ENCODE results near the gene TIMM13. TPM values are rescaled to one million over a fixed set of nuclear protein-coding genes. Genes with fewer than 3 reads are reported as not detected.
A peak's percentile ranks its signal among the peaks of the same experiment; 100 is the strongest.

The TIMM13 gene
- total and polyA plus RNA-seq, 9 of the 15 experiments (the other 6 are each of a cell fraction or from before 2014, with no cell fraction given) = 17.6 to 215 (median 71.8) TPM

DNA sequence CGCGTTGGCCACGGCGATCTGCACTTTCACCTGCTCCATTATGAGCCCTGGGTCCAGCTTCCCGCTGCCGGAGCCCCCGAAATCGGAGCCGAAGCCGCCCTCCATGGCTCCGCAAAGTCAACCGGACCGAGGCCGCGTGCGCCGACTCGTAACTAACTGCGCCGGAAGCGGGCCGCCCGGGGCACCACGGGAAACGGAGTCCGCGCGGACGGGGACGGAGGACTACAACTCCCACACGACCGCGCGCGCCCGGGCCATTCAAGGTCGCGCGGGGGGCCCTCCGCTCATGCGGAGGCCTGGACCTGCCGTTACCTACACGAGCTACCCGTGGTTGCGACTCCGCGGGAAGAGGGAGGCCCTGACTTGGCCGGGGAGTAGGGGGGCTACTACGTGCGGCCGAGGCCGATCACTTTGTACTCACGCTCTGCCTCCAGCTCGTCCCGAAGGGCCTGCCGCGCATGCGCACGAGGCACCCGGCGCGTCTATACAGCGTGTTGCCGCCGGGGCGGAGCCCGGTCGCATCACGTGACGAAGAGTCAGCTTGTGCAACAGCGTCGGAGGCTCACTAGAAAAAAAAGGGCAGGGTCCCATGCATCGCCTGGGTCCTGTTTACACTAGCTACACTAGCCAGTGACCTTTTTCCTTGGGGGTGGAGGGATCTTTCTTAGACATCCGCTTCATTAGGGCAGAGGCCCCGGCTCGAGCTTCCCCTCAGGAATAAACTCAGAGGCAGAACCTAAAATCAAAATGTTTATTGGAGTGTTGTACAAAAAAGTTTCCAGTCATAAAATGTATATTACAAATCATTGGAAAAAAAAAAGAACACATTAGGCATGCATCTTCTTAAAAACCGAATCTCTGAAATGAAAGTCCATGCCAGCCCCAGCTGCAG is at the start of gene TIMM13 (continued):
- TF ChIP-seq, protein P1, sequence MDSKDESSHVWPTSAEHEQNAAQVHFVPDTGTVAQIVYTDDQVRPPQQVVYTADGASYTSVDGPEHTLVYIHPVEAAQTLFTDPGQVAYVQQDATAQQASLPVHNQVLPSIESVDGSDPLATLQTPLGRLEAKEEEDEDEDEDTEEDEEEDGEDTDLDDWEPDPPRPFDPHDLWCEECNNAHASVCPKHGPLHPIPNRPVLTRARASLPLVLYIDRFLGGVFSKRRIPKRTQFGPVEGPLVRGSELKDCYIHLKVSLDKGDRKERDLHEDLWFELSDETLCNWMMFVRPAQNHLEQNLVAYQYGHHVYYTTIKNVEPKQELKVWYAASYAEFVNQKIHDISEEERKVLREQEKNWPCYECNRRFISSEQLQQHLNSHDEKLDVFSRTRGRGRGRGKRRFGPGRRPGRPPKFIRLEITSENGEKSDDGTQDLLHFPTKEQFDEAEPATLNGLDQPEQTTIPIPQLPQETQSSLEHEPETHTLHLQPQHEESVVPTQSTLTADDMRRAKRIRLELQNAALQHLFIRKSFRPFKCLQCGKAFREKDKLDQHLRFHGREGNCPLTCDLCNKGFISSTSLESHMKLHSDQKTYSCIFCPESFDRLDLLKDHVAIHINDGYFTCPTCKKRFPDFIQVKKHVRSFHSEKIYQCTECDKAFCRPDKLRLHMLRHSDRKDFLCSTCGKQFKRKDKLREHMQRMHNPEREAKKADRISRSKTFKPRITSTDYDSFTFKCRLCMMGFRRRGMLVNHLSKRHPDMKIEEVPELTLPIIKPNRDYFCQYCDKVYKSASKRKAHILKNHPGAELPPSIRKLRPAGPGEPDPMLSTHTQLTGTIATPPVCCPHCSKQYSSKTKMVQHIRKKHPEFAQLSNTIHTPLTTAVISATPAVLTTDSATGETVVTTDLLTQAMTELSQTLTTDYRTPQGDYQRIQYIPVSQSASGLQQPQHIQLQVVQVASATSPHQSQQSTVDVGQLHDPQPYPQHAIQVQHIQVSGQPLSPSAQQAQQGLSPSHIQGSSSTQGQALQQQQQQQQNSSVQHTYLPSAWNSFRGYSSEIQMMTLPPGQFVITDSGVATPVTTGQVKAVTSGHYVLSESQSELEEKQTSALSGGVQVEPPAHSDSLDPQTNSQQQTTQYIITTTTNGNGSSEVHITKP (IDR thresholded peaks at IDR 0.05; ENCODE audit: partially characterized antibody) = peak; percentile 87
- TF ChIP-seq ZNF140 (CRISPR knock-in tag; IDR thresholded peaks at IDR 0.05) (no peak), FOXJ2 (tag; IDR thresholded peaks at IDR 0.05) (peak; percentile 91), HNRNPLL (IDR thresholded peaks at IDR 0.05; ENCODE audit: low read depth, low read length, poor library complexity, severe bottlenecking) (peak; percentile 77), HDAC8 (tag; IDR thresholded peaks at IDR 0.05) (peak; percentile 76; the same call in 1 of the 2 replicates), ZNF583 (CRISPR knock-in tag; IDR thresholded peaks at IDR 0.05) (peak; percentile 64; the same call in 1 of the 2 replicates), ESRRA (IDR thresholded peaks at IDR 0.05; ENCODE audit: borderline replicate concordance, low read depth) (peak; percentile 99), CXXC5 (CRISPR knock-in tag; IDR thresholded peaks at IDR 0.05) (peak; percentile 75), ZNF766 (CRISPR knock-in tag; conservative IDR thresholded peaks at IDR 0.05) (peak; percentile 77; the same call in 1 of the 2 replicates), TAF1 (IDR thresholded peaks at IDR 0.05; ENCODE audit: control insufficient read depth, extremely low read depth, insufficient read depth, low read length, severe bottlenecking) (peak; percentile 60), ETV5 (CRISPR knock-in tag; IDR thresholded peaks at IDR 0.05; ENCODE audit: low read depth) (peak; percentile 69; the same call in 1 of the 2 replicates), ZBTB1 (CRISPR knock-in tag; IDR thresholded peaks at IDR 0.05; ENCODE audit: borderline replicate concordance, low read depth) (0 out of 2 replicates have a peak, but pooled peaks have one; percentile 39), HCFC1 (IDR thresholded peaks at IDR 0.05; ENCODE audit: low read depth, low read length) (peak; percentile 92), NR1H2 (CRISPR knock-in tag; IDR thresholded peaks at IDR 0.05) (peak; percentile 95; the same call in 1 of the 2 replicates)
- TF ChIP-seq, protein P2, sequence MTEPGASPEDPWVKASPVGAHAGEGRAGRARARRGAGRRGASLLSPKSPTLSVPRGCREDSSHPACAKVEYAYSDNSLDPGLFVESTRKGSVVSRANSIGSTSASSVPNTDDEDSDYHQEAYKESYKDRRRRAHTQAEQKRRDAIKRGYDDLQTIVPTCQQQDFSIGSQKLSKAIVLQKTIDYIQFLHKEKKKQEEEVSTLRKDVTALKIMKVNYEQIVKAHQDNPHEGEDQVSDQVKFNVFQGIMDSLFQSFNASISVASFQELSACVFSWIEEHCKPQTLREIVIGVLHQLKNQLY (CRISPR knock-in tag; conservative IDR thresholded peaks at IDR 0.05) = 0 out of 4 replicates have a peak, but pooled peaks of 1 of the 2 experiments have one; percentile 32
- TF ChIP-seq, protein P3, sequence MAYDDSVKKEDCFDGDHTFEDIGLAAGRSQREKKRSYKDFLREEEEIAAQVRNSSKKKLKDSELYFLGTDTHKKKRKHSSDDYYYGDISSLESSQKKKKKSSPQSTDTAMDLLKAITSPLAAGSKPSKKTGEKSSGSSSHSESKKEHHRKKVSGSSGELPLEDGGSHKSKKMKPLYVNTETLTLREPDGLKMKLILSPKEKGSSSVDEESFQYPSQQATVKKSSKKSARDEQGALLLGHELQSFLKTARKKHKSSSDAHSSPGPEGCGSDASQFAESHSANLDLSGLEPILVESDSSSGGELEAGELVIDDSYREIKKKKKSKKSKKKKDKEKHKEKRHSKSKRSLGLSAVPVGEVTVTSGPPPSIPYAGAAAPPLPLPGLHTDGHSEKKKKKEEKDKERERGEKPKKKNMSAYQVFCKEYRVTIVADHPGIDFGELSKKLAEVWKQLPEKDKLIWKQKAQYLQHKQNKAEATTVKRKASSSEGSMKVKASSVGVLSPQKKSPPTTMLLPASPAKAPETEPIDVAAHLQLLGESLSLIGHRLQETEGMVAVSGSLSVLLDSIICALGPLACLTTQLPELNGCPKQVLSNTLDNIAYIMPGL (CRISPR knock-in tag; IDR thresholded peaks at IDR 0.05) = 0 out of 2 replicates have a peak, but pooled peaks have one; percentile 29
- TF ChIP-seq, protein P4, sequence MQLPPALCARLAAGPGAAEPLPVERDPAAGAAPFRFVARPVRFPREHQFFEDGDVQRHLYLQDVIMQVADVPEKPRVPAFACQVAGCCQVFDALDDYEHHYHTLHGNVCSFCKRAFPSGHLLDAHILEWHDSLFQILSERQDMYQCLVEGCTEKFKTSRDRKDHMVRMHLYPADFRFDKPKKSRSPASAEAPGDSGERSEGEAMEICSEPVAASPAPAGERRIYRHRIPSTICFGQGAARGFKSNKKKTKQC (CRISPR knock-in tag; IDR thresholded peaks at IDR 0.05) = peak; percentile 59; the same call in 1 of the 2 replicates

All from K562 (cell line).